HG03097 (cell line): Measurements from ENCODE around the gene ZMIZ1.
A peak's percentile ranks its signal among the peaks of the same experiment; 100 is the strongest.

Experiments used
- ATAC-seq: cut with Tn5 transposase; IDR thresholded peaks from one replicate; pipeline ENCODE4 v1.9.1; 2021; ENCODE audit not compliant: unreplicated experiment, low FRiP score

Gene ZMIZ1

DNA sequence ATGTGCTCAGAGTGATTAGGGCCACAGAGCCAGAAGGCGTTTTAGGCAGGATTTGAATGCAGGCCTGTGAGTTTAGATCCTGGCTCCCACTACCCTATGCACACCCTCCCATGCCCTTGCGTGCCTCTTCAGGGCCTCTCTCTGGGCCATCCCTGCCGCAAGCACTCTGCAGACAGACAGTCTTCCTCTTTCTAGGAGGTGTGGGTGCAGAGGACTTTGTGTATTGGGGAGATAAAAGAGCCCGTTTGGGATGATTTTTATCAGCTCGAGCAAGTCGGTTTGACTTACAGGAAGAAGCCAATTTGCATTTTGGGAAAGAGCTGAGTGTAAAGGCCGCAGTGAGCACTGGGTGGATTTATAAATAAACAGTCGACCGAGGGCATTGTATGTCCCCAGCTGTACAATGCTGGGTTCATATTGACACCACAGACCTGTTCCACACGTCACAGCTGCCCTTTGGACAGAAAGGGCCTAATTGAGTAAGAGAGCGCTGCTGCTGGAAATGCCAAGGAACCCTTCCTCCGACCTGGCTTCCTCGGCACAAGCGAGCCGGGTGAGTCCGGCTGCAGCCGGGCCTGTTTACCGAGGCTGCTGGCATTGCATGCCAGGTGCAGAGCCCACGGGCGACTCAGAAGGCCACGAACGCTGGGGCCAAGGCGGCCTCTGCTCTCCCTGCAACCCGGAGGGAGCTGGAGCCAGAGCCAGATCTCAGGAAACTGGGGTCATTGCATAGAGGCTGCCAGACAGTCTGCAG lies 25.1 kb downstream of the ZMIZ1 start:
- ATAC-seq: no peak

DNA sequence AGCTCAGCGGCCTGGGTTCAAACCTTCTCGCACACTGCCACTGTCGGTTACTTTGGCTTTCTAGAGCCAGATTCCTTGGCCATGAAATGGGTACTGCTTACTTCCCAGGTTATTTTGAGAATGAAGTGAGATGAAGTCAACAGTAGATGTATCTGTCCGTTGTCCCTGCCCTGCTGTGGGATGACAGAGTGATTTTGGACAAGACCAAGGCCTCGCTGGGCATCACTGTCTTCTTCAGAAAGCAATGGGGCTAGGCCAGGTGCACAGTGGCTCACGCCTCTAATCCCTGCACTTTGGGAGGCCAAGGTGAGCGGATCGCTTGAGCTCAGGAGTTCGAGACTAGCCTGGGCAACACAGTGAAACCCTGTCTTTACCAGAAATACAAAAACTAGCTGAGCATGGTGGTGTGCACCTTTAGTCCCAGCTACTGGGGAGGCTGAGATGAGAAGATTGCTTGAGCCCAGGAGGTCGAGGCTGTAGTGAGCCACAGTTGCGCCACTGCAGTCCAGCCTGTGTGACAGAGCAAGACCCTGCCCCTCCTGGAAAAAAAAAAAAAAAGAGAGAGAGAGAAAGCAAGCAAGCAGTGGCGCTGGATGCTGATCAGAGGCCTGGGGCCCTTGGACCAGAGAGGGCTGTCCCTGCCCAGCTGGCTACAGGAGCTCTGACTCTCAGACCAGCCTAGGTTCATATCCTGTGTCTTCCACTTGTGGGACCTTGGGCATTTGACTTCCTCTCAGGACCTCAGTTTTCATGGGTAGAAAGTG lies 25.8 kb downstream of the ZMIZ1 start:
- no peak for ATAC-seq

DNA sequence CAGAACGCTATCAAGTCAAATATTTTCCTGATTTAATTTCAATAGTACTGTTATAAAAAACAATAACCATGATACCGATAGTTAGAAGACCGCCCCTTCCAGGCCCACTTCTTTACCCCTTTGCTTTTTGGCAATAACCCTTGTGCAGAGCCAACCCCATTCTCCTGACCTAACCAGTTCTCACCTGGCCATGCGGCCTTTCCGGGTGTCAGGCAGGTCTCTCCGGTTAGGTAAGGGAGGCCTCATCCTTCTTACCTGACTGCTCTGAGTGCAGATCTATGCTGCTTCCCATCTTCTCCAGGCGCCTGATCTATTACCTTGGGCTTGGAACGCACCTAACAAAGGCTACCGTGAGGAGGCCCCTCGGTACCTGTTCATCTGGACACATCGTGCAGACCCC lies 26.6 kb downstream of the ZMIZ1 start:
- ATAC-seq: no peak

DNA sequence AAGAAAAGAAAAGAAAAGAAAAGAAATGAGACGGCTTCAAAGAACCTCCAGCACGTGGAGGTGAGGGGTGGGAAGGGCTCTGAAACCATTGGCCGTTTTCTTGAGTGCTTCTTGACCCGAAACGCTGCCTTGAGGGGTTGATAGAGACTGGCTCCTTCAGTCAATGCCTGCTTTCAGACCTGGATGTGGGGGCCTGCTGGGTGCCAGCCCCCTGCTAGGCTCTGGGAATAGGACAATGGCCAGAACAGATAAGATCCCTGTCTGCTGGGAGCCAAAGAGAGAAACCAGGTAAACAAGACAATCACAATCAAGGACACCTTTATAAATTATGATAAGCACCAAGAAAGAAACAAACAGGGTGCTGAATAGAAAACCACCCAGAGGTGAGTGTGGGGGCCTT lies 27.7 kb downstream of the ZMIZ1 start:
- no peak for ATAC-seq

DNA sequence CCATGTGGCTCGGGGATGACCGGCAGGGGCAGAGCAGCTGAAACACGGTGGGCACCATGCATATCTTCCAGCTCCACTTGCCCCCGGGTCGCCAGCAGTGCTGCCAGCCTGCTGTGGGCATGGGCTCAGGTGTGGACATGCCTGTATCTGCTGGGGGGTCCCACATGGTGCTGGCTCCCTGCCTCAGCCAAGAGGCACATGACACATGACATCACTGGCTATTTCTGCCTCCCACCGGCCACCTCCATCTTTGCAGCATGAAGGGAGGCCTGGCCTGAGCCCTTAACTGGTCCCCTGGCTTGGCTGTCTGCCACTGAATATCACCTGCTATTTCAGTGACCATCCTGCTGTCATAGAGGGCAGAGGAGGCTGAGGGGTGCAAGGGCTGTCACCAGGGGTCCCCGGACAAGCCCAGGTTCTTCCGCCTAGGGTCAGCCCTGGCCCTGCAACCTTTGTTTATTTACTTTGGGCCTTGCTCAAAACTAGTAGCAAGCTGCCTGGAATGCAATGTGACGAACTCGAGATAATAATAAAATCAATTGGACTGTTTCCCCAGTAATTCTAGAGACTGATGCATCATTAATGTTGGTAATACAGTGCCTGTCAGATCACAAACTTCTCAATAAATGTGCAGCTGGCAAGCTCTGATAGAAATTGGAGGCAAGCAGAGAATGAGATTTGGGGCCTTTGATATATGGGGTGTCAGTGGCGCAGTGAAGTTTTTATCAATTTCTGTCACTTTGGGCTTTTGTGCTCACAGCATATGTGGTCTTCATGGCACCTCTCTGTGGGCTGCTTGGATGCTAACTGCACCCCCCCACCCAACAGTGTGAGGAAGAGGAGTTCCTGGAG lies 28.5 kb downstream of the ZMIZ1 start:
- no peak for ATAC-seq

DNA sequence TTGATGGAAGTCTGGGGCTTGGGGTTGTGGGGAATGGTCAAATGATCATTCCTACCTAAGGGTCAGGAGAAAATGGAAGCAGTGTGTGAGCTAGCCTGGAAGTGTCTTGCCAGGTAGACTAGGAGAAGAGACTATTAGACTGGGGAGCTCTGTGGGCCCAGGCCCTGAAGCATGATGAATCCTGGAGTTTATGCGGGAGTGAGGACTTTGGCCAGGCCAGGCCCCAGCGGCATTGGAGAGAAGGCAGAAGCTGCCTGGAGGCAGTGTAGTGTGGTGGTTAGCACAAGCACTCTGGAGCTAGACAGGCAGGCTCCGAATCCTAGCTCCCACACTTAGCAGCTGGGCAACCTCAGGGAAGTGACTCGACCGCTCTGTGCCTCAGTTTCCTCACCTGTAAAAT lies 29.3 kb downstream of the ZMIZ1 start:
- ATAC-seq: no peak

DNA sequence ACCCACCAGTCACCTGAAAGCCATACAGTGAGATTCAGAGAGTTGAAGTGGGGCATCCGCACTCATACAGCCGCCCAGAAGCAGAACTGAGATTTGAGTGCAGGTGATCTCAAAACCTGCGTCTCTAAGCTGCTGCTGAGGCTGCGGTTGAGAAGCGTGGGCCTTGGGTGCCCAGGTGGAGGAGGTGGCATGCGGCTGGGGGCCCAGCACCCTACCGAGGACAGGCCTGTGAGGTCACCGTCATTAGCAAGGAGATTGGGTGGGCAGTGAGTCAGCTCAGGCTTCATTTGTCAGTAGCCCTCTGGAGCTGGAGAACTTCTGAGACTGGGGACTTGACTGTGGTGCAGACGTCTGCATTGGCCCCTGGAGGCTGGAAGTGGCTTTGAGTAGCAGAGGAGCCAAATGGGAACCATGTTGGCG lies 29.8 kb downstream of the ZMIZ1 start:
- ATAC-seq: peak; percentile 71

DNA sequence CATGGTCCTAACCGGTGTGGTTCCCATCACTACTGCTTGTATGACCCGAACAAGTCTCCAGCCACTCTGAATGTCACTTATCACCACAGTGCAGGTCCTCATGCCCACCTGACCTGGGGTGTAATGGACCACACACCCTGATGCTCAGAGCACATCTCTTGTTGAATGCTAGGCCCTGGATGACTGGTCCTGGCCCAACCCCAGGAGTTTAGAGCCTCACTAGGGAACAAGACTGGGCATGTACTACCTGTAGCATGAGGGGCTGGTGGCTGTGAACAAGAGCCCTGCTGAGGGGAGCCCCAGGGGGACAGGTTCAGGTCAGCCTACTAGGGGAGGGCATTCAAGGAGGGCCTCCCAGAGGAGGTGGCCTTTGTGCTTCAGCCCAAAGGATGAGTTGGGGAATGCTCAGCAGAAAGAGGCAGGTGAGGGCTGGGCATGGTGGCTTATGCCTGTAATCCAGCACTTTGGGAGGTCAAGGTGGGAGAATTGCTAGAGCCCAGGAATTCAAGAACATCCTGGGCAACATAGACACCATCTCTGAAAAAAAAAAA lies 31.2 kb downstream of the ZMIZ1 start:
- ATAC-seq: no peak

DNA sequence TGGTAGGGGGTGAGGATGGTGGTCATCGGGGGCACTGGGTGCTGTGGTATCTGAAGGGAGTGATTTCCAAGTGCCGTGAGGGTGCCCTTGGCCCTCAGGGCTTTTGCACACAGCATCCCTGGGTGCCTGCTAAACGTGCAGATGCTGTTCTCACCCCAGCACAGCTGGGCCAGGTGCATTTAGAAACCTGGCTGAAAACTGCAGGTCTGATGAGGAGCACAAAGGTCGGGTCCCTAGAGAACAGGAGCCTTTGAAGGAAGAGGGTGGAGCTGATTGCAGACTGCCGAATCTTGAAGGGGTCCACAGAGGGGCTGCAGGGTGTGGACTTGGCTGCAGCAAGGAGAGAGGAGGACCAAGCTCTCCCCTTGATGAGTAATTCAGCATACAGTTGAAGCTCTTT lies 32.0 kb downstream of the ZMIZ1 start:
- no peak for ATAC-seq

DNA sequence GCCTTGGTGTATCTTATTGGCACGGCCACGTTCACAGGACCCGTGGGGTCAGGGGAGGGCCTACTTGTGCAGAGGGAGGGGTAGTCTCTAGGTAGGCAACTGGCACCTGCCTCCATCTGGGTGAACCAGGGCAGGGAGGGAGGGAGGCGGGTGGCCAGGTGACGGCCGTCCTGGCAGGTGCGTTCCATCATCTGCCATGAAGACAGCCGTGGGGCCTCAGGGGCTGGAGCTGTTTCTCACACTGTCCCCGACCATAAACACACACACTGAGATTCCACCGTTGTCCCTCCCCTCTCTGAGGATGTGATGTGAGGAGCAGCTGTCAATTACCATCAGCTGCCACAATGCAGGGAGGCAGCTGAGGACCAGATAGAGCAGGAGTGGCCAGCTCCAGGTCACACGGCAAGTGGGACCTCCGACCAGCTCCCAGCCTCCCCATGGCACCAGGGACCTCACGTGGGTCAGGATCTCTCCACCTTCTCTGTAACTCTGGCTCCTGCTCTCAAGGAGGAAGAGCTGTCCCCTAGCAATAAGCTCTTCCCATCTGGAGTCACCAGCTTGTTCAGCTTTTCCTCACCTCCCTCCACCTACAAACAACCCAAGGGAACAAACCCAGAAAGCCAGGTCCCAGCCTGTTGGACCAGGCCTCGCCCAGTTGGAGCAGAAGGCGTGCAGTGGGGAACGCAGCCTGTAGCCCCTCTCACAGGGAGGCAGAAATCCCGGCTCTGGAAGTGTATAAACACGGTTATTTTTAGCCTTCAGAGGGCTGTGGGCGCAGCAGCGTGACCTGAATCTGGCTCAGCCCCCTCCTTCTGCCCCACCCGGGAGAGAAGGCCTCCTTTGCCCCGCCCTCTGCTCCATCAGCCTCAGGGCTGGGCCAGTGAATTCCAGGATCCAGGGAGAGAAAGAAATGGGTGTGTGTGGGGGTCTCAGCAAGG lies 33.1 kb downstream of the ZMIZ1 start:
- no peak for ATAC-seq

DNA sequence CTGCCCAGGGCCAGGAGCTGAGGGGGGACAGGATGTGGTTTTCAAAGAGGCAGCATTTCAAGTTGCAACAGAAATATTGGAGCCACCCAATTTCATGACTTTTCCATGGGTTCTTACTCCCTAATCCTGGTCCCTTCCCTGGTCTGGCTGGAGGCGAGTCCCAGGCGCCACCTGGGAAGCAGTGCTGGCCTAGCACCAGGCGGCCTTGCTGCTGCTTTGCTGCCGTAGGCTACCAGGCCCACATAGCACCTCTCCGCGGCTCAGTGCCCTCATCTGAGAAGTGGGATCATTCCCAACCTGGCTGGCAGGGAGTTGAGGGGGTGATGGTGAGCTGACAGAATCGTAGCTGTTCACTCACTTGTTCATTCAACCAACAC lies 33.7 kb downstream of the ZMIZ1 start:
- ATAC-seq: no peak

DNA sequence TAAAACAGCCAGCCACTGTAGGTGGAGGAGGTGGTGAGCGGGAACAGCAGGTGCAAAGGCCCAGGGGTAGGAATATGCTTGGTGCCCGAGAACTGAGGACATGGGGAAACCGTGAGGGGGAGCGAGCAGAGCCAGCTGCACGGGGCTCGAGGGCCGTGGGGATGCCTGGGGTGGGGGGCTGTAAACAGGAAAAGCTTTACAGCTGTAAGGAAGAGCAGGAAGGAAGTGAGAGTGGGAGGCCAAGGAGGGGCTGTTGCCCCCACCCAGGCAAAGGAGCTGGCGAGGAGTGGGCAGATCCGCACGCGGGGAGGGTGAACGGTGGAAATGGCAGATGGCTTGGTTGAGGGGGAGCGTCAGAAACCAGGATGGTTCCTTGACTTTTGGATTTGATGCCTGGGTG lies 34.4 kb downstream of the ZMIZ1 start:
- no peak for ATAC-seq

DNA sequence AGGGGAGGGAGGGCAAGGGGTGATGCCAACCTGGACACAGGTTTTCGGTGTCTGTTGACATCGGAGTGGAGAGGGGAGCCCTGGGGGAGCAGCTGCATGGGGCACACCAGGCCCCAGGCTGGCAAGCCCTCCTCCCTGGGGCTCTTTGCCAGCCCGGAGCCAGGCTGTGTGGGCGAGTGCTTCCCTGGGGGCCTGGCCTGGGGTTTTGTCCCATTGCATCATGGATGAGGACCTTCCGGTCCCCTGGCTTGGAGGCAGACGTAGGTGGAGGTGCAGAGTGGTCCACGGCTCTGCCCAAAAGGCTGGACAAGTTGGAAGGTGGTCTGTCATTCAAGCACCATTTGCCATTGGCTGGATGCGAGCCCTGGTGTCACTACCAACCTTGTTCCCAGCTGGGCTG lies 34.8 kb downstream of the ZMIZ1 start:
- no peak for ATAC-seq

DNA sequence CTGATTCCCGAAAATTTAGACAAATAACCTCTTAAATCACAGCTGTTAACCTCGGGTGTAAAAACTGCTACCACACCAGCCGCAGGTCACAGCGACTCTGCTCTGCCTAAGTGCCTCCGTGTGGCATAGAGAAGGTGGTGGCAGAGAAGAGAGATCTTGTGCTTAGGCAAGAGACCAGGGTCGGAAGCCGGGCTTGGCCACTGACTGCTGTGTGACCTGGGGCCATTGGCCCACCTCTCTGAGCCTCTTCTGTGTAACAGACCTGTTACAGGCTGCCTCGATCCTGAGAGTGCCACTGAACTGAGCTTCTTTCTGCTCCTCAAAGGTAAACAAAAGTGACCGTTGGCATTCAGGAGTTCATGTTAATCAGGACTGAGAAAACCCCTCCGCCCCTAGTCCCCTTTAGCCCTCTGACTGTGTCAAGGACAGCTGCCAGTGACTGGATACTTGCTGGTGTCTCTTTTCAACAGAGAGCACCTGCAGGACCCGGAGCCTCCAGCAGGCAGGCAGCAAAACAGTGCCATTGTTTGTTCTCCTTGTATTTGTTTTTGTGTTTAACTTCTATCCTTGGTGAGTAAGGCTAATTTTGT lies 36.5 kb downstream of the ZMIZ1 start:
- no peak for ATAC-seq

DNA sequence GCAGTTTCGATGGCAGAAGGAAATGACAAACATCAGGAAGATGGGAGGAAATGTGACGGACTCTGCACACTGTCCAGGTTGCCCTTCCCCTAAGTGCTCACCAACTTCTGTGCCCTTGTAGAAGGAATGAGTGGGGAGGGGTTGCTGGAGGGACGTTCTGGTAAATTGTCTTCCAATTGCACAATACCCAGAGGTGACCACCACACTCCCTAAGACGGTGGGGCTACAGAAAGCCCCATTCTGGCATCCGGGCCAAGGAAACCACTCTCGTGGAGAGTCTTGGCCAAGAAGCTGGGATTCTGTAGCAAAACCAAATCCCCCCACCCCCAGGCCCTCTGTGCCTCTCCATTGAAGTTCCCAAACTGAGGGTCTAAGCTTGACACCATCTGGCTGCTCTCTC lies 37.1 kb downstream of the ZMIZ1 start:
- ATAC-seq: no peak

DNA sequence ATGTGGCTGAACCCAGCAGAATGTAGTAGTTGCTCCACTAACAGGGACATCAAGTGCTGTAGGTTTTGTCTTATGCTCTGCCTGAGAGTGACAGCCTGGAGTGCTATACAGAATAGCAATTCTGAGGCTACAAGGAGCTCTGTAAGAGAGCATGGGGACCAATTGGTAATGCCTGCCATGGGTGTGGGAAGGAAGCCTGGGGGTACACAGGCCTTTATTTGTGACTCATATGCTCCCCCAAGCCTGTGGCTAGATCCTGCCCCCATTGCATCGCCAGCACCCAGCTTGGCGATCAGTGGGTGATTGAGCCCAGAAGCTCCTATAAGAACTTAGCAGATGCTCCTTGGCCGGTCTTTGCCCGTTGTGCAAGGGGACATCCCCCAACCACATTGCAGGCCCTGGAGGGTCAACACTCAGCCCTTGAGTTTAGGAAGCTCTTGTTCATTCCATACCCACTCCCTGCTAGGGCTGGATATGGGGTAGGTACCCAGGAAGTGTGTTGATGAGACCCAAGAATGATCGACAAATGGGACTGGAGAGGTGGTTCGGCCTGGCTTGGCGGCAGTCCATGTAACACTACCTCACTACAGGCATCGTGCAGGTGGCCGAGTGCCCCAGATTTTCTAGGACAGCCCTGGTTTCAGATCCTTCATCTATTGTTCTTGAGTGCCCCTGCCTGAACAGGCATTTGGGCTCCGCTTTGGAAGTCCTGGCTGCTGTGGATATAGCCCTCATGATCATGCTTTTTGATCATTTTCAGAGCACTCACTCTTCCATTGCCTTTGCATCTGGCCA lies 37.7 kb downstream of the ZMIZ1 start:
- ATAC-seq: no peak

DNA sequence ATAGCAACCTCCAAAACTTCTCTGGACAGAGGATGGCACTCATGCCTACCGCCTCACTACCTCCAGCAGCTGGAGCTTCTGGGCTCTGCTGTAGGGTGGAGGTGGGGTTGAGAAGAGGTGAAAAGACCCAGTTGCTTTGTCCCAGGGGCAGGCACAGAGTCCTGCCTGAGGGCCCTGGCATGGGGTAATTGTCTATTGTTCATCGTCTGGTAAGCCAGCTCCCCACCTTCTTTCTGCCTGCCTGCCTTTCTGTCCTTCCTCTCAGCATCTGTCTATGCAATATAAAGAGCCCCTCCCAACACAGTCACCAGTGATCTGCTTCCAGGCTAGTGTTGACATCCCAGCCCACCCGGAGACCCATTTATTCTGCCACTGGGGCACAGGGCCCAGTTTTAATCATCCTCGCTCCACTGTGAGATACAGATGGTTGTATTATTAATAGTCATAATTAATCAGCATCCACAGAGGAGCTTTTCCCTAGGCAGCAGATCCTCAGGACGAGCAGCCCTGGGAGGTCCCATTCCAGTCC lies 39.0 kb downstream of the ZMIZ1 start:
- ATAC-seq: no peak

DNA sequence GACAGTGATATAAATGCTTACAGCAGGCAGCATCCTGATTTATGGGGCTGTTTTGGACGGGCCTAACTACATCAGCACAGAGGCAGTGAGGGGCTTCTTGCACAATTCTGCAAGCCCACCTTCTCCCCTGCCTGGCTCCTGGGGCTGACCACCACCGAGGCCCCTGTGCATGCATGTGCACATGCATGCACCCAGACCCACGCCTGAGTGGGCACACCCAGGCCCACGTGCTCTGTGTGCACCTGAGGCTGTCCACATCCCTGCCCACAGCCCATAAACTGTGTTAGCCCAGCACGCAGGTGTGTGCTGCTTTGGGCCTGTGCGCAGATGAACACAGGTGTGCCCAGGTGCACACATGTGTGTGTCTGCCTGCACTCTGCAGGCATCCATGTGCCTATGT lies 40.0 kb downstream of the ZMIZ1 start:
- no peak for ATAC-seq

DNA sequence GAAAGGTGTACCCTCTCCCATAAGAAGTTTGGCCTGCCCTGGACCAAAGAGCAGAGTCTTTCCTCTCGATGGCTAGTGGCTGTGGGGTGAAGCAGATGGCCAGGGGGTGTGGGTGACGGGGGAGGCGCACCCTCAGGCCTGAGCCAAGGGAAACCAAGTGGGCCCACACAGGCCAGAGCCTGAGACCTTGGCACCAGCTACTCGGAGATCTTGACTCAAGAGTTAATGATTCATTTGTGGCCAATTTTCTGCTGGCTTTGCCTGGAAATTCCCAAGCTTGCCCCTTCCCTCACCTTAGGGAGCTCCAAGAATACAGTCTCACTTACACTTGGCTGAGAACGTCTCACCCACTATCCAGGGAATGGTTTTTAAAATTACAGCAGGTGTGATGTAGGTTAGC lies 42.7 kb downstream of the ZMIZ1 start:
- no peak for ATAC-seq
